ENCODE results near the gene ZNF784. TPM values are rescaled to one million over a fixed set of nuclear protein-coding genes. Genes with fewer than 3 reads are reported as not detected.

The ZNF784 gene
- total and polyA plus RNA-seq, 9 of the 15 experiments (the other 6 are each of a cell fraction or from before 2014, with no cell fraction given) = 0.14 to 6.1 (median 2.1) TPM

DNA sequence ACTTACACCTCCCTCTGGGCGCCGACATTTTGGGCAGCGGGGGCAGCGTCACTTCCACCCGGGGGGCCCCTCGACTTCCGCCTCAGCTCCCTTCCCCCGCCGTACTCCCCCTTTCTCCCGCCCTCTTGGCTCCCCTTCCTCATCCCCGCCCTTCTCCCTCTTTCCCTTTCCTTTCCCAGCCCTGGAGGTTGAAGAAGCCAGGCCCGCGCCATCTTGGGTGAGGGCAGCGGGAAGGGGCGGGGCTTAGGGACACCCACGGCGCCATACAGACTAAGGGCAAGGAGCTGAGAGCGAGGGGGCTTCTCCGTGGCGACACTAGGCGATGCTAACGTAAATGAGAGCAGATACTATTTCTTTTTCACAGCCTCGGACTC is 24.9 kb downstream of the ZNF784 start, which contains the start of gene FIZ1 (continued):
- TF ChIP-seq, protein P1, sequence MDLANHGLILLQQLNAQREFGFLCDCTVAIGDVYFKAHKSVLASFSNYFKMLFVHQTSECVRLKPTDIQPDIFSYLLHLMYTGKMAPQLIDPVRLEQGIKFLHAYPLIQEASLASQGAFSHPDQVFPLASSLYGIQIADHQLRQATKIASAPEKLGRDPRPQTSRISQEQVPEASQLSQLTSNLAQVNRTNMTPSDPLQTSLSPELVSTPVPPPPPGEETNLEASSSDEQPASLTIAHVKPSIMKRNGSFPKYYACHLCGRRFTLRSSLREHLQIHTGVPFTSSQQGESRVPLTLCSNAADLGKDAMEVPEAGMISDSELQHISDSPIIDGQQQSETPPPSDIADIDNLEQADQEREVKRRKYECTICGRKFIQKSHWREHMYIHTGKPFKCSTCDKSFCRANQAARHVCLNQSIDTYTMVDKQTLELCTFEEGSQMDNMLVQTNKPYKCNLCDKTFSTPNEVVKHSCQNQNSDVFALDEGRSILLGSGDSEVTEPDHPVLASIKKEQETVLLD (IDR thresholded peaks at IDR 0.05) = no peak
- TF ChIP-seq RFX5 (IDR thresholded peaks at IDR 0.05; ENCODE audit: low read depth, low read length) (no peak), OTX1 (CRISPR knock-in tag; IDR thresholded peaks at IDR 0.05) (no peak), MTF1 (CRISPR knock-in tag; IDR thresholded peaks at IDR 0.05; ENCODE audit: borderline replicate concordance) (no peak), ZNF695 (CRISPR knock-in tag; IDR thresholded peaks at IDR 0.05) (no peak), EHMT2 (IDR thresholded peaks at IDR 0.05) (no peak), TEAD4 (IDR thresholded peaks at IDR 0.05; ENCODE audit: low read length) (no peak), TEAD4 (CRISPR knock-in tag; IDR thresholded peaks at IDR 0.05; ENCODE audit: borderline replicate concordance) (no peak), KDM1A (IDR thresholded peaks at IDR 0.05) (no peak), ZNF232 (CRISPR knock-in tag; IDR thresholded peaks at IDR 0.05) (no peak; the same call in 1 of the 2 replicates), ZFX (CRISPR knock-in tag; IDR thresholded peaks at IDR 0.05) (peak; percentile 48; the same call in 1 of the 2 replicates), ZNF778 (CRISPR knock-in tag; IDR thresholded peaks at IDR 0.05) (no peak), ZNF224 (CRISPR knock-in tag; IDR thresholded peaks at IDR 0.05) (no peak), PHF8 (IDR thresholded peaks at IDR 0.05; ENCODE audit: borderline replicate concordance, low read length) (peak; percentile 43), SMC3 (conservative IDR thresholded peaks at IDR 0.05; ENCODE audit: insufficient read depth, low read depth, low read length) (no peak), CBFA2T3 (IDR thresholded peaks at IDR 0.05) (0 out of 2 replicates have a peak, but pooled peaks have one; percentile 9), SAFB2 (IDR thresholded peaks at IDR 0.05; ENCODE audit: borderline replicate concordance, low read depth, low read length, severe bottlenecking) (no peak), MYNN (IDR thresholded peaks at IDR 0.05) (0 out of 2 replicates have a peak, but pooled peaks have one; percentile 29), MYNN (CRISPR knock-in tag; IDR thresholded peaks at IDR 0.05) (no peak)
- TF ChIP-seq, protein P2, sequence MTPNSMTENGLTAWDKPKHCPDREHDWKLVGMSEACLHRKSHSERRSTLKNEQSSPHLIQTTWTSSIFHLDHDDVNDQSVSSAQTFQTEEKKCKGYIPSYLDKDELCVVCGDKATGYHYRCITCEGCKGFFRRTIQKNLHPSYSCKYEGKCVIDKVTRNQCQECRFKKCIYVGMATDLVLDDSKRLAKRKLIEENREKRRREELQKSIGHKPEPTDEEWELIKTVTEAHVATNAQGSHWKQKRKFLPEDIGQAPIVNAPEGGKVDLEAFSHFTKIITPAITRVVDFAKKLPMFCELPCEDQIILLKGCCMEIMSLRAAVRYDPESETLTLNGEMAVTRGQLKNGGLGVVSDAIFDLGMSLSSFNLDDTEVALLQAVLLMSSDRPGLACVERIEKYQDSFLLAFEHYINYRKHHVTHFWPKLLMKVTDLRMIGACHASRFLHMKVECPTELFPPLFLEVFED (CRISPR knock-in tag; conservative IDR thresholded peaks at IDR 0.05) = no peak
- TF ChIP-seq, protein P3, sequence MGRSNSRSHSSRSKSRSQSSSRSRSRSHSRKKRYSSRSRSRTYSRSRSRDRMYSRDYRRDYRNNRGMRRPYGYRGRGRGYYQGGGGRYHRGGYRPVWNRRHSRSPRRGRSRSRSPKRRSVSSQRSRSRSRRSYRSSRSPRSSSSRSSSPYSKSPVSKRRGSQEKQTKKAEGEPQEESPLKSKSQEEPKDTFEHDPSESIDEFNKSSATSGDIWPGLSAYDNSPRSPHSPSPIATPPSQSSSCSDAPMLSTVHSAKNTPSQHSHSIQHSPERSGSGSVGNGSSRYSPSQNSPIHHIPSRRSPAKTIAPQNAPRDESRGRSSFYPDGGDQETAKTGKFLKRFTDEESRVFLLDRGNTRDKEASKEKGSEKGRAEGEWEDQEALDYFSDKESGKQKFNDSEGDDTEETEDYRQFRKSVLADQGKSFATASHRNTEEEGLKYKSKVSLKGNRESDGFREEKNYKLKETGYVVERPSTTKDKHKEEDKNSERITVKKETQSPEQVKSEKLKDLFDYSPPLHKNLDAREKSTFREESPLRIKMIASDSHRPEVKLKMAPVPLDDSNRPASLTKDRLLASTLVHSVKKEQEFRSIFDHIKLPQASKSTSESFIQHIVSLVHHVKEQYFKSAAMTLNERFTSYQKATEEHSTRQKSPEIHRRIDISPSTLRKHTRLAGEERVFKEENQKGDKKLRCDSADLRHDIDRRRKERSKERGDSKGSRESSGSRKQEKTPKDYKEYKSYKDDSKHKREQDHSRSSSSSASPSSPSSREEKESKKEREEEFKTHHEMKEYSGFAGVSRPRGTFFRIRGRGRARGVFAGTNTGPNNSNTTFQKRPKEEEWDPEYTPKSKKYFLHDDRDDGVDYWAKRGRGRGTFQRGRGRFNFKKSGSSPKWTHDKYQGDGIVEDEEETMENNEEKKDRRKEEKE (IDR thresholded peaks at IDR 0.05; ENCODE audit: borderline replicate concordance in 1 of 2, control insufficient read depth in 1 of 2, low read depth in 2 of 2, low read length in 1 of 2) = no peak
- TF ChIP-seq, protein P4, sequence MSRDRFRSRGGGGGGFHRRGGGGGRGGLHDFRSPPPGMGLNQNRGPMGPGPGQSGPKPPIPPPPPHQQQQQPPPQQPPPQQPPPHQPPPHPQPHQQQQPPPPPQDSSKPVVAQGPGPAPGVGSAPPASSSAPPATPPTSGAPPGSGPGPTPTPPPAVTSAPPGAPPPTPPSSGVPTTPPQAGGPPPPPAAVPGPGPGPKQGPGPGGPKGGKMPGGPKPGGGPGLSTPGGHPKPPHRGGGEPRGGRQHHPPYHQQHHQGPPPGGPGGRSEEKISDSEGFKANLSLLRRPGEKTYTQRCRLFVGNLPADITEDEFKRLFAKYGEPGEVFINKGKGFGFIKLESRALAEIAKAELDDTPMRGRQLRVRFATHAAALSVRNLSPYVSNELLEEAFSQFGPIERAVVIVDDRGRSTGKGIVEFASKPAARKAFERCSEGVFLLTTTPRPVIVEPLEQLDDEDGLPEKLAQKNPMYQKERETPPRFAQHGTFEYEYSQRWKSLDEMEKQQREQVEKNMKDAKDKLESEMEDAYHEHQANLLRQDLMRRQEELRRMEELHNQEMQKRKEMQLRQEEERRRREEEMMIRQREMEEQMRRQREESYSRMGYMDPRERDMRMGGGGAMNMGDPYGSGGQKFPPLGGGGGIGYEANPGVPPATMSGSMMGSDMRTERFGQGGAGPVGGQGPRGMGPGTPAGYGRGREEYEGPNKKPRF (IDR thresholded peaks at IDR 0.05; ENCODE audit: low read depth, low read length) = no peak

Measured in K562 (cell line).